Rectal smooth muscle tissue (tissue), 1 donor: ENCODE results near the gene SCUBE3.

Experiments used
- H3K27ac ChIP-seq: one replicate; pipeline ENCODE4 v1.7.0; 2013; ENCODE audit warnings: low read depth, low read length, inconsistent platforms
- H3K27me3 ChIP-seq: one replicate; pipeline ENCODE4 v1.7.0; 2013; ENCODE audit warnings: low read length; ENCODE audit not compliant: control insufficient read depth, insufficient read depth
- H3K36me3 ChIP-seq: one replicate; pipeline ENCODE4 v1.7.0; 2013; ENCODE audit warnings: low read length; ENCODE audit not compliant: control insufficient read depth, insufficient read depth
- H3K4me1 ChIP-seq: one replicate; pipeline ENCODE4 v1.7.0; 2013; ENCODE audit warnings: low read length; ENCODE audit not compliant: control insufficient read depth, insufficient read depth
- H3K4me3 ChIP-seq: one replicate; pipeline ENCODE4 v1.7.0; 2013; ENCODE audit warnings: low read length
- H3K9ac ChIP-seq: one replicate; pipeline ENCODE4 v1.7.0; 2013; ENCODE audit warnings: low read length

SCUBE3 gene

DNA sequence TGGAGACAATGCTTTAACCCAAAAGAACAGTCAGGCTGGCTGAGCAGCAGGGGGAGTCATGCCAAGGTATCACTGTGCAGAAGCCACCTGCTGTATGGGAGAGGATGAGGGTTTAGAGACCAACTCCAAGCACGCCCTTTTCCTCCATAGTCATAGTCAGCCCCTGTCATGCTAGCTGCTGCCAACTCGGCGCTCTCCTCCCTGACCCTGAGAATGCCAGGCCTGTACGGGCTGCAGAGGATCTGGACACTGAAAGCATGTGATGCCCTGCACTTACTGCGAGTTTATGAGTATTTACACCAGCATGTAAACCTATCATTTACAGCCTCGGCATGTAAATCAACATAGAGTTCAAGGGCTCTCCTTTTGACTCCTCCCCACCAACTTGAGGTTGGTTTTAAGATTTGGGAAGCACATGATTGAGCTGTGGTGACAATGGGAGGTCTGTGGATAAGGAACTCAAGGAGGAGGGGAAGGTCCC, 11.7 kb upstream of the SCUBE3 start:
- Histone ChIP-seq H3K4me3 (no peak overlapping the region), H3K9ac (no peak overlapping the region), H3K27me3 (no peaks in the 10 kb centered on the region), H3K36me3 (no peaks in the 10 kb centered on the region), H3K4me1 (no peaks in the 10 kb centered on the region), H3K27ac (no peak overlapping the region)

DNA sequence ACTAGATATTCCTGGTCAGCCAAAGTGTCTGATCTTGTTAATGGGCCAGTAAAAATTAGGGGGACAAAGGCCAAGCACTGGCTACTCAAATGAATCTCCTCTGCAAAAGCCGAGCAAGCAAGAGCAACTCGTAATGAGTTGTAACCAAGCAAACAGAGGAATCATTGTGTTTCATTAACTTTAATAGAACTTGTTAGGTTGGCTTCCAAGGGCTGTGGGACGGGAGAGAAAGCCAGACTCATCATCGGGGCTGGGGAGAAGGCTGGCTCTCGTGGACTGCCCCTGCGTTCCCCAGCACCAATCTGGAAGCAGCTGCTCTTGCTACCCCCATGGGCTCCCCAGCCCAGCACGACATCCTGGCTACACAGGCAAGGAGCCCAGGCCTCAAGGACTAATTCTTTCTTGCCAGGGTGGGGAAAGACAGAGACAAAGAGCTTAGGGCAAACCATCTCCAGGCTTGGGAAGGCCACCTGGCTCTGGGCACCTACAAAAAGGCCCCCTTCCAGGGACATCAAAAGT, 10.5 kb upstream of the SCUBE3 start:
- no peak overlapping the region for H3K4me3 ChIP-seq
- no peaks in the 10 kb centered on the region for H3K36me3 ChIP-seq
- no peaks in the 10 kb centered on the region for H3K4me1 ChIP-seq
- H3K9ac ChIP-seq = no peak overlapping the region
- no peaks in the 10 kb centered on the region for H3K27me3 ChIP-seq
- no peak overlapping the region for H3K27ac ChIP-seq

DNA sequence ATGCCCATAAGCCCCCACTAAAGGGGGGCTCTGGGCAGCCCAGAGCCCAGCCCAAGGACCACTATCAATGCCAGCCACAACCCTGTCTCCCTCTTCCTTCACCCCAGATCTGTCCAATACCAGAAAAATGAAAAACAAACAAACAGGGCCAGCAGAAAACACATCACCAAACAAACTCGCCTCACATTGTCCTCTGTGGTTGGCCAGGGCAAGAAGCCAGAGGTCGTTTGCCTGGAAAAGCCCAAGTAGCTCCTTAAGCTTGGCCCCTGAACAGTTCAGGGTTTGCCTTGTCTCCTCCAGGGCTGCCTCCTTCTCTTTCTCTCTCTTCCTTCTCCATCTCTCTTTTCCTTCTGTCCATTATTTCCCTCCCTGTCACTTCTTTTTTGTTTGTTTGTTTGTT, 10.1 kb upstream of the SCUBE3 start:
- H3K36me3 ChIP-seq = no peaks in the 10 kb centered on the region

DNA sequence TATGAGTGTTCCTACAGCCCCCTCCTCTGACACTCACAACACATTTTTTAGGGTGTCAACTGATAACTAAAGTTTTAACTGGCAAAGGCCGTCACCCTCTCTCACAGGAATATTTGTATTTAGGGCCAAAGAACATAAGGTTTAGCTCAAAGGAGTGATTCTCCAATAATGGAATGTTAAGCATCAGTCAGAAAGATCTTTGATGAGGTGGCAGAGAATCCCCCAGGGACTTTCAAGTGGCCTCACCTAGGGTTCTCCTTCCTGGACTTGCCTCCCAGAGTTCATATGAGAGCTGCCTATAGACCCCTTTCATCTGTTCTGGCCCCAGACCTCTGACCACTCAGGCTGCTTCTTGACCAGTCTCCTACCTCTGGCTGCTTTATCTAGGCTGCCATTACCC, 7.4 kb upstream of the SCUBE3 start:
- Histone ChIP-seq H3K27me3 (no peaks in the 10 kb centered on the region), H3K27ac (no peak overlapping the region), H3K4me1 (no peaks in the 10 kb centered on the region), H3K9ac (no peak overlapping the region), H3K36me3 (no peaks in the 10 kb centered on the region), H3K4me3 (no peak overlapping the region)

More for the DNA sequence above, 10.1 kb upstream of the SCUBE3 start:
- Histone ChIP-seq H3K9ac (no peak overlapping the region), H3K4me3 (no peak overlapping the region), H3K4me1 (no peaks in the 10 kb centered on the region), H3K27me3 (no peaks in the 10 kb centered on the region), H3K27ac (no peak overlapping the region)

DNA sequence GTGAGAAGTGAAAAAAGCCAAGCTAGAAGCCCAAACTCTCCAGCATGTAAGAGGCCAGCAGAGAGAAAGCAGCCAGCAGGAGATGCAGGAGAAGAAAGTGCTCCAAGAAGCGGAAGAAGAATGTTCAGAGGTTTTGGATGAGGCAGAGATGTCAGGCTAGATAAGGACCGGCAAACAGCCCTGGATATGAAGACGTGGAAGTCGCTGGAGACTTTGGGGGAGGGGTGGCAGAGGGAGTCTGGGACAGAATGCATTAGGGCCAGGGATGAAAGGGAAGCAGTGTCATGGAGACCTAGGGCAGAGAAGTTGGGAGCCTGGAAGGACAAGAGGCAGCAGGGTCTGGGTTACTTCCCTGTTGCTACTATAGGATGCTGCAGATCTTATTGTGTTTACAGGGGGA, 5.3 kb upstream of the SCUBE3 start:
- Histone ChIP-seq H3K27me3 (no peaks in the 10 kb centered on the region), H3K9ac (no peak overlapping the region), H3K4me1 (no peaks in the 10 kb centered on the region), H3K36me3 (no peaks in the 10 kb centered on the region), H3K27ac (no peak overlapping the region), H3K4me3 (no peak overlapping the region)

DNA sequence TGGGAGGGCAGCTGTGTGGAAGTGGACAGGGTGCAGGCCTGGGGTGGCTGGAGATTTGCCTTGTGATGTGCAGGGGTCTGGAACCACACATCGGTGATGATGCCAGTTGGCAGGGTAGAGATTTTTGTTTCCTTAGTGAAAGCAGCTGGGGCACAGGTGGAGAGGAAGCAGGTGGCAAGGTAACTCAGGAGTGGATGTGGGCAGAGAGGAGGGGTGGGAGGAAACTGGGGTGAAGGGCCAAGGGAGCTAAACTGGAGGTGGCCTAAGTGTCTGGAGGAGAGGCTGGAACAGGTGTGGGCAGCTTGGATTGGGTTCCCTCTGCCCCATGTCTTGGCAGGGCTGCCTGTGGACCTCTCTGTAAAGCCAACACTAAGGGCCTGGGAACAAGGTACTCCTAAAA, 4.7 kb upstream of the SCUBE3 start:
- Histone ChIP-seq H3K4me3 (no peak overlapping the region), H3K4me1 (no peaks in the 10 kb centered on the region), H3K27me3 (no peaks in the 10 kb centered on the region), H3K9ac (no peak overlapping the region), H3K27ac (no peak overlapping the region), H3K36me3 (no peaks in the 10 kb centered on the region)

DNA sequence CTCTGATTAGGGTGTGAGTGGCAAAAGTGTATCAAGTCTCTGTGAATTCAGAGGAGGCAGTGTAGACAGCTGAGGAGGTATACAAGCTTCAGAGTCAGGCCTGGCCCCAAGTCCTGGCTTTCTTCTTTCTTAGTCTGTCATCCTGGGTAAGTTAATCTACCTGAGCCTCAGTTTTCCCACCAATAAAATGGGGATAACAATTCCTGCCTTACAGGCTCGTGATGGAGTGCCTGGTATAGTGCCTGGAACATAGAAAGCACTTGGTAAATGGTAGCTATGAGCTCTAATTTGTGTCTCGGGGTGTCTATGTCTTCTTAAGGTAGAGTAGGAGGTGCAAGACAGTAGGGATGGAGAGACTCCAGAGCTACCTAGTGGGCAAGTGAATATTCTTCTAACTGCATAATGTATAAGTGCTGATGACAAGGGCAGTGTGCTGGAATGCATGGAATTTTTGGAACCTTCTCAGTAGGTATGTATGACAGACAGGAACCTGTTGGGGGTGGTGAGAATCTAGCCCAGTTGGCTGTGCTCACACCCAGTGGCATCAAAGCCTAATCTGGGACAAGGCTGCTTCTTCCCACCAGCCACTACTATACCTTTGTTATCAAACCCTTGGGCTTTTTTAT, 4.0 kb upstream of the SCUBE3 start:
- Histone ChIP-seq H3K36me3 (no peaks in the 10 kb centered on the region), H3K9ac (no peak overlapping the region), H3K27ac (no peak overlapping the region), H3K27me3 (no peaks in the 10 kb centered on the region), H3K4me1 (no peaks in the 10 kb centered on the region), H3K4me3 (no peak overlapping the region)

DNA sequence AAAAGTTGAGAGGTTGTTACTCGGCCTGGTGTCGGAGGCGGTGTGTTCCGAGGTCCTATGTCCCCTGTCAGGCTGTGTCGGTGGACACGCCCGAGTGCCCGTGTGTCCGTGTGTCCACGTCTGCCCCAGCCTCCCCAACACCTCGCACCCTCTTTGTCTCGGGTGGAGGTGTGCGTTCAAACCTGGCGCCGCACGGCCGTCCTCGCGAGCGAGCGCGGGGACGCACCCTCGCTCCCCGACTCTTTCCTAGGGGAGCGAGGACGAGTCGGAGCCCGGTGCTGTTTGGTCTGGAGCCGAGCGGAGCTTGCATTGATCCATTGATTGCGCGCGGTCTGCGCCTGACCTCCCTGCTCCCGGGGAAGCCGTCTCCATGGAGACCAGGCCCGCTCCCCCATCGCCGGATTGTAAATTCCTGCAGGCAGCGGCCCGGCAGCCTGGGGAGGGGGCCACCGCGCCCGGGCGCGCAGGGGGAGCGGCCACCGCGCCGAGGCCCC, 411 bp upstream of the SCUBE3 start:
- H3K36me3 ChIP-seq = no peaks in the 10 kb centered on the region
- H3K9ac ChIP-seq = no peak overlapping the region
- peaks cover 2% of the 10 kb centered on the region for H3K27me3 ChIP-seq
- H3K27ac ChIP-seq = no peak overlapping the region
- no peaks in the 10 kb centered on the region for H3K4me1 ChIP-seq
- H3K4me3 ChIP-seq = peak overlapping the region; percentile 60

DNA sequence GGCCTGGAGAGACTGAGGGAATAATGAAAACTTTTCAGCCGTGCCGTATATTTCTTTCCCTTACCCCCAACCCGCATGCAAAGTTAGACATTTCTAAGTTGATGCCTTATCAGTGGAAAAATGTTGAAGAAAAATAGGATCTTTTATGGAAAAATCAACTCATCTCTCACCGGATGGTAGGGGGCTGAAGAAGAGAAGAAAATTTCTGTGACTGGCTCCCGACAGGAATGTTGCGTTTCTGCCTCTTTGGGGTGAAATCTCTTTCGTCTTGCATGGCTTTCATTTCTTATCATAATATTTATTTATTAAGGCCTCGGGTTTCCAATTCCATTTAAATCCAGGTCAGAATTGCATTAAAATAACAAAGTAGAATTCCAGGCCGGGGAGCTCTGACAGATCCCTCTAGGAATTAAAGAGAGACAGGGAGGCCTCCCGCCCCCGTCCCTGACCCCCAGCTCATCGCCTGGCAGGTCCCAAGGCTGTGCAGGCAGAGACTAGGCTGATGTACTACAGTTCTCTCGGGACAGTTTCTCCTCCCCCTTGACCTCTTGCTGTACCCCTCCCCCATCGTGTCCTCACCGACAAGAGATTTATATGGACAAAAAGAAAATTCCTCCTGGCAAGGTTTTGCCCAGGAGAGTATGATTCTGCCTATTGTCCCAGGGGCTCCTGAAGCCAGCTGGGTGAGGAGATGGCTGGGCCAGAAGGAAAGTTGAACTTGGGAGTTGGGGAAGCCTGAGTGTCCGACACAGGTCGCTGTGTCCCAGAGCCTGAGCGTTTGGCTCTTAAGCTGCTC, 1.3 kb downstream of the SCUBE3 start:
- Histone ChIP-seq H3K27ac (no peak overlapping the region), H3K4me3 (peak overlapping the region; percentile 60), H3K9ac (no peak overlapping the region), H3K27me3 (peaks cover 2% of the 10 kb centered on the region), H3K4me1 (no peaks in the 10 kb centered on the region), H3K36me3 (no peaks in the 10 kb centered on the region)

DNA sequence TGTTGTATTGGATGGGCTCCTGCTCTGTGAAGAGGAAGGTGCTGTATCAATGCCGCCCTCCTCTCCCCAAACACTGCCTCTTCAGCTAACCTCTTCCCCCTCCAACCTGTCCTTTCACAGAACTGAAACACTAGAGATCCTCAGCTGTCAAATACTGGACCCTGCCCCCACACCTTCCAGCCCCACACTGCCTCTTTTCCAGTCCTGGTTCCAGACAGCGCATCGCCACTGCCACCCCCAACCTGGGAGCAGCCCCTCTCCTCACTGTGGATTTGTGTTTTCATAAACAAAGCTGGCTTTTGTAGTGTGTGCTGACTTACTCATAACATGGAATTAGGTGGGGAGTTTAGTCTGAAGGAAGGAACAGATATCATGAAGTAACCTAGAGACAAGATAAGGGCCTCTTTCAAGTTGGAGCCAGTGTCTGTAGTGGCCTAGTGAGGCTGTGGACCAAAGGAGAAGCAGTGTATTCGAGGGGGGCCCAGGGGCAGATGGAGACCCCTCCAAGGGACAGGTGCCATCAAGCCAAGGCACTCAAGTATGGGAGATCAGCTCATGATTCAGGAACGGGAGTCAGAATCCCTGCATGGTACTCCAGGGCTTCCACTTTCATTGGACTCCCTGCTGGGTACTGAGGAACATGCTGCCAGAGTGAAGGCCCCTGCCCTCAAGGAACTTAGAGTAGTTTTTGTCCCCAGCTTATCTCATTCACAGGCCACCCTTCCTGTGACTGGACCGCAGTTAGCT, 2.1 kb downstream of the SCUBE3 start:
- no peak overlapping the region for H3K9ac ChIP-seq
- H3K27ac ChIP-seq = no peak overlapping the region
- no peaks in the 10 kb centered on the region for H3K4me1 ChIP-seq
- H3K4me3 ChIP-seq = no peak overlapping the region
- H3K27me3 ChIP-seq = peaks cover 2% of the 10 kb centered on the region
- H3K36me3 ChIP-seq = no peaks in the 10 kb centered on the region

DNA sequence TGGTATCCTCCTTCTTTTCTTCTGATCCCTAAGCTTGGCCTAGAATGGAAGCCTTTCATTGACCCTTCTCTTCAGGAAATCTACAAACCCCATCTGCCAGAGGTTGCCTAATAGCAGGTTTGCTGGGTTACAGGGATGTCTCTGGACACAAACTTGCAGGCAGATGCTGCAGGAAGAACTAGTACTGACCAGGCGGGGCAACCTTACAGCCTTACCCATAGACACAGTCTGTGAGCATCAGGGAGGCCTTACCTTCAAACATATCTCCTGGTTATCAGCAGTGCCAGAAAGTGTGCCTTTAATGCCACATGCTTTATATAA, 2.6 kb downstream of the SCUBE3 start:
- Histone ChIP-seq H3K27ac (no peak overlapping the region), H3K4me1 (no peaks in the 10 kb centered on the region), H3K27me3 (peaks cover 2% of the 10 kb centered on the region), H3K36me3 (no peaks in the 10 kb centered on the region), H3K4me3 (no peak overlapping the region), H3K9ac (no peak overlapping the region)
